Lower leg skin (tissue), 4 donors: ENCODE results near the gene NR0B1. TPM values are rescaled to one million over a fixed set of nuclear protein-coding genes. Genes with fewer than 3 reads are reported as not detected.

Experiments
- DNase-seq, 2 donors: peaks; one replicate each; pipeline ENCODE4 v3.0.0-alpha.2; 2019; ENCODE audit warnings: low spot score in 2 of 2
- H3K4me3 ChIP-seq: fragments of 200-600 bp; sonication (generic); 2 replicates; pipeline ENCODE4 v1.5.1; 2017; ENCODE audit warnings: mild to moderate bottlenecking, low read depth; ENCODE audit not compliant: poor library complexity, severe bottlenecking
- CTCF ChIP-seq, 3 donors: fragments of 450-650 bp; IDR thresholded peaks; one replicate each; pipeline ENCODE4 v1.5.1; 2016; ENCODE audit warnings: antibody characterized with exemption in 3 of 3, mild to moderate bottlenecking in 3 of 3, moderate library complexity in 2 of 3
- POLR2A ChIP-seq, 2 donors: fragments of 450-650 bp; IDR thresholded peaks; one replicate each; pipeline ENCODE4 v1.6.1; 2016 to 2017; ENCODE audit warnings: antibody characterized with exemption in 2 of 2, mild to moderate bottlenecking in 1 of 2, moderate library complexity in 1 of 2
- WGBS, 2 donors: methylation state at CpG; one replicate each; pipeline ENCODE4 v1.1.5; 2018; 5-methylcytosine and 5-hydroxymethylcytosine counted together
- intact Hi-C: fragments of 100-400 bp; cut with DNase I; formaldehyde crosslinking; loops from one replicate; pipeline ENCODE4 v1.15.0; 2023; ENCODE audit warnings: low total_unique reads
- total RNA-seq, 4 donors: library from RNA; depleted of rRNA; stranded (reverse); fragments of >200 nt; gene quantifications; one replicate each; pipeline ENCODE4 v1.1.0, GENCODE V29; 2016

Gene NR0B1
- total RNA-seq, 4 donors from 2014 or later, result not detected

DNA sequence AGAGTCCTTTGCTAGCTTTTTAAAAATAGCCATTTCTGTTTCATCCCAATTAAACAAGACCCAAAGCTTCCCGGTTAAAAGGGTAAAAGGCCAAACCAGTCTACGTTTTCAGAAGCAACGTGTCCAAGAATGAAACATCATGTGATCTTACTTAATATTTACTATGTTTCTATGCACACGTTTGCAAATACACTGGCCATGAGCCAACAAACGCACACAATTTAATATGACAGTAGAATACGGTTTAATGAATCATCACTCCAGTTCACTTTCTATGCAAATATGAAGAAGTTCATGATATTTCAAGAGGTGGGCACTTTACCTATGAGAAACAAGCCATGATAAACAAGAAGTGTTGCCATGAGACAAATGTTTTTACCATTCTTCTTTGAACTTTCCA, 4.3 kb downstream of the NR0B1 start:
- no peak for TF ChIP-seq CTCF (IDR thresholded peaks at IDR 0.05)
- no peak for TF ChIP-seq POLR2A (IDR thresholded peaks at IDR 0.05)
- intact Hi-C loops, result no loop called here
- 39 to 44% methylated on average over 6 of the region's 6 CpGs for WGBS, 2 donors
- no peak overlapping the region for H3K4me3 ChIP-seq
- no peak for DNase-seq

- intact Hi-C loops, result no loop called here
- peak in 1 of 2 donors; percentile 32 for DNase-seq
- TF ChIP-seq POLR2A (IDR thresholded peaks at IDR 0.05) (no peak), CTCF (IDR thresholded peaks at IDR 0.05) (no peak)
- no peak overlapping the region for H3K4me3 ChIP-seq
- WGBS, 2 donors, result 18 to 29% methylated on average over 6 of the region's 6 CpGs
Measured at GRCh38 chrX:30302956-30303355, 6.2 kb downstream of the NR0B1 start.

- TF ChIP-seq CTCF (IDR thresholded peaks at IDR 0.05) (no peak), POLR2A (IDR thresholded peaks at IDR 0.05) (no peak)
- intact Hi-C loops, result no loop called here
- H3K4me3 ChIP-seq, result no peak overlapping the region
- WGBS, 2 donors, result 18 to 37% methylated on average over 5 of the region's 5 CpGs
- no peak for DNase-seq
Measured at GRCh38 chrX:30301963-30302362, 7.2 kb downstream of the NR0B1 start.

DNA sequence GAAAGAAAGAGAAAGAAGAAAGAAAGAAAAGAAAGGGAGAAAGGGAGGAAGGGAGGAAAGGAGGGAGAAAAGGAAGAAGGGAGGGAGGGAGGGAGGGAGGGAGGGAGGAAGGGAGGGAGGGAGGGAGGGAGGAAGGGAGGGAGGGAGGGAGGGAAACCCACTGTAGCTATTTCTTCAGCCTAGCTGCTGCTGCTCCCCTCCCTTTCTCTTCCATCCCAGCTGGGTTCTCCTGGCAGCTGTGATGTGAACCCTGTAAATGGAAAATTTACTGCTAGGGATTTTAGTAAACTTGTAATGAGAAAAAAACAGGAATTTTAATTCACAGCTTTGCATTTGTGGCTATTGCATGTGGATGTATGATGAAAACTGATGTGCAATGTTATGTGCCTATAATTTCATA, 8.0 kb downstream of the NR0B1 start:
- no peak for TF ChIP-seq POLR2A (IDR thresholded peaks at IDR 0.05)
- H3K4me3 ChIP-seq, result no peak overlapping the region
- intact Hi-C loops, result no loop called here
- no peak for DNase-seq

DNA sequence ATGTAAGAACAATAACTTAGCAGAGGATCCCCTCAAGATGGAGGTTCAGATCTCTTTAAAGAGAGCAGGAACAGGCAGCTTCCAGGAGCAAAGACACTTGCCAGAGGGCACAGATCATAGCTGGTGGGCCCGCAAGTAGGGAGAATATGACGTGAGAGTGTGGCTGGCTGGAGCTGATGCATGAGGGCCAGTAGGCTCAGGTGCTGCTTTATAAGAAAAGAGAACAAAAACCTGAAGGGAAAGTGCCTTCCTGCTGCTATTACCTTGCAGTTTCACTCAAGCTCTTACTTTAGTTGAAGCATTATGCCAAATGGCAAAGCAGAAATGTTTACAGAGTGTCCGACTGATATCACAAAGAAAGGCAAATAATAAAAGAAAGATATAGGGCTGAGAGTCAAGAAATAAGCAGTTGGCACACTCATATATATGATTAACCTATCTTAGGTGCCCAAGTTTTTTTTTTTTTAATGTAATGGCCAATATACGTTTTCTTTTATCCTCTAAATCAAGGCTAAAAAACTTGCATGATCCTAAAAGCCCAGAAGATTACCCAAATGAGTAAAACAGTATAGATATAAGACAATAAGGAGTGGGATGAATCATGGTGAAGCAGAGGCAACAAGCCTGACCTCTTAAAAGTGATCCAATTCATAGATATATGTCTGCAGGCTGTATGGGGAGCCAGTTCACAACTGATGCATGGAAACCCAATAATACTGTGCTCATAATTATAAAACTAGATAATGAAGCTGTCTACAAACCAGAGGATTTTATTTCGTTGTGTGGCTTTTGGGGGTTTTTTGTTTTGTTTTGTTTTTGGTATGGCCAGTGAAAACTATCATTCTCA, 12.6 kb downstream of the NR0B1 start:
- intact Hi-C loops, result no loop called here
- no peak overlapping the region for H3K4me3 ChIP-seq
- whole genome bisulfite sequencing, 2 donors, result 63 to 80% methylated on average over 5 of the region's 5 CpGs
- TF ChIP-seq POLR2A (IDR thresholded peaks at IDR 0.05) (no peak), CTCF (IDR thresholded peaks at IDR 0.05) (no peak)
- no peak for DNase-seq

DNA sequence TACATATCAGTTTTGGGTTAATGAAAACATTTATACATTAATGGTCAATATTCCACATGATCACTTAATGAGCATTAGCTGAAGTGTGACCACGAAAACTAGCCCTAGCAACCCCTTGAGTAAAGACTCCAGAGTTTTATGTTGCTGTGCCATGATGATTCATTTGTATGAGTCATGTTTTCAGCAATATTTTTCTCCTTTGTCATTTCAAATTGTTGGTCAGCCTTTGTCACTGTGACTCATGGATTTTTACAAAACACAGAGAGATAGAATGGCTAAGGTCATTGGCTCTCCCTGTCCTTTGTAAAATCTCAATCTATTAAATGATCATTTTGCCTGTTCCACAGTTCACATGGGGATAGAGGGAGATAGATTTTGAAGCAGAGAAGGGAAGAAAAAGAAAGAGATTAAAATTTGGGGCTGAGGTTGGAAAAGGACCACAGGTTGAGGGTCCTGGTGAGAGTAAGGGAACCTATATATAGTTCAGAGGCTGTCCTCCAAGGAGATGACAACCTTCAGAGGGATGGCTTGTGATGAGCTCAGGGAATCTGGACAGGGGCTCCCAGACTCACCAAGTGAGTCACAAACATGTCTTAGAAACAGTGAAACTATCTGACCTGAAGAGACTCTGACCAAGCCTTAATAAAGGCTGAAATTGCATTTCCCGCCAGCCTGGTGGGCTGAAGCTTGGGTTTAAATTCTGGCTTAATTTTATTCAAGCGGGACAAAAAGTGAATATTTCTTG, 25.6 kb downstream of the NR0B1 start:
- TF ChIP-seq CTCF (IDR thresholded peaks at IDR 0.05) (no peak), POLR2A (IDR thresholded peaks at IDR 0.05) (no peak)
- H3K4me3 ChIP-seq, result no peak overlapping the region
- intact Hi-C loops, result no loop called here
- DNase-seq, result no peak
- 55 to 61% methylated on average over 3 of the region's 3 CpGs for WGBS, 2 donors
